Right lung (tissue), 5 donors: ENCODE data around the gene PGS1. TPM values are rescaled to one million over a fixed set of nuclear protein-coding genes. Genes with fewer than 3 reads are reported as not detected.

Source experiments
- DNase-seq, 2 donors: peaks; one replicate each; pipeline ENCODE4 v3.0.0-alpha.2; 2013
- polyA plus RNA-seq, 5 donors: library from polyadenylated mRNA; unstranded; fragments of 120-200 nt; gene quantifications; one replicate each; pipeline versions ENCODE4 v1.2.1 to v1.2.3, GENCODE V29; 2013; ENCODE audit warnings: inconsistent platforms in 1 of 5, low replicate concordance in 1 of 5; ENCODE audit not compliant: insufficient read length in 5 of 5, insufficient read depth in 1 of 5

The PGS1 gene
- polyA plus RNA-seq, 5 donors: 39.4 to 58.8 (median 54.8) TPM

DNA sequence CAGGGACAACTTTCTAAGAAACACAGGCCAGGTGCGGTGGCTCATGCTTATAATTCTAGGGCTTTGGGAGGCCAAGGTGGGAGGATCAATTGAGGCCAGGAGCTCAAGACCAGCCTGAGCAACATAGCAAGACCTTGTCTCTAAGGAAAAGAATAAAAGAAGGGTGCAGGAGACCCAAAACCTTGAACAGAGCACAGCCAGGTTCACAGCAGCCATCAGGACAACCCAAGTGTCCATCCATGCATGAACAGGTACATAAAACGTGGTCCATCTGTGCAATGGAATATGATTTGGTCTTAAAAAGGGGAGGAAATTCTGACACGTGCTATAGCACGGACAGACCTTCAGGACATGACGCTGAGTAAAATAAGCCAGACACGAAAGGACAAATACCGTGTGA lies 91.0 kb downstream of the PGS1 start:
- no peak for DNase-seq

DNA sequence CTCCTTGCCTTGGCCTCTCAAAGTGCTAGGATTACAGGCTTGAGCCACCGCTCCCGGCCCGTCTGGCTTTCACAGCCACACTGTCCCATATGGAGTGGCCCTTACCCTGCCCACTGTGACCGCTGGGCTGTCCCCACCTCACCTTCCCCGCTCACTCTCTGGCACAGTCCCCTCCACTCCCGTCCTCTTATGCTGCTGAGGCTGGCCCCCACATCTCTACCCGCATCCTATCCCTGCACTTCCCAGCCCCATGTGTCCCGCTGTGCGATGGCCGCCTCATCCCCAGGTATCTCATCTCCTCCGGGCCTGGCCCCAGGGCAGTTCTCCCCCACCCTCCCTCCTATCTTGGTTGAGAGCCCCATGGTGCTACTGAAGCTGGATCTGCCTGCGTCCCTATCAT lies 93.2 kb downstream of the PGS1 start:
- no peak for DNase-seq

DNA sequence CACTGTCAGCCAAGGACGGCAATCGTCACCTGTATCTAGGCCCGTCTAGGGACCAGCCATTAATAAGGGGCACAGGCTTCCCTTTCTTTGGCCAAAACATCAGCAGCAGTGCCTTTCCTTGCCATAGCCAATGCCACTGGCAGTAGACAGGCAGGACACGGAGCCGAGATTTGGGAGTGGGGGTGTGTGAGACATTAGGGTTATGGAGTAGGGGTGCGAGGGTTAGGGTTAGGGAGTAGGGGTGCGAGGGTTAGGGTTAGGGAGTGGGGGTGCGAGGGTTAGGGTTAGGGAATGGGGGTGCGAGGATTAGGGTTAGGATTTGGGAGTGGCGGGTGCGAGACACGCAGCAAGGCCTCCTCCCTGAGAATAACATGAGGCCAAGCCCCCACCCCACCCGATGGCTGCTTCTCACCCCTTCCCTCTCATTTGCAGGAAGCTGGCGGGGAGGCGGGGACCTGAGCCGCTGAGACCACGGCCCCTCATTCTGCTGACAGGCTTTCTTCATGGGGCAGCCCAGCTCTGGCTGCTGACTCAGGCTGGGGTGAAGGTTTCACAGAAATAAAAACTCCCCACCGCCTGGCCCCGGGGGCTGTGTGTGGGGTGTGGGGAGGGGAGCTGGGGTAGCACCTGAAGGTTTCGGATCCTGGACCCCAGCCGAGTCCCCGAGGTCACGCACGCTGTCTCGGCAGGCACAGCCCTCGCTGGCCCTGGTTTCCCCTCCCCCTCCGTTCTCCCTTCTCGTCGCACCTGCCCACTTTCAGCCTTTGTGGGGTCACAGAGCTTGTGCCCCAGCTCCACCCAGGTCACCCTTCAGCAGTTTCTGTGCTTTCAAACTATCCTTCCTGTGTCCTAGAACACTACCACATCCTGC lies 93.8 kb downstream of the PGS1 start:
- DNase-seq: no peak

DNA sequence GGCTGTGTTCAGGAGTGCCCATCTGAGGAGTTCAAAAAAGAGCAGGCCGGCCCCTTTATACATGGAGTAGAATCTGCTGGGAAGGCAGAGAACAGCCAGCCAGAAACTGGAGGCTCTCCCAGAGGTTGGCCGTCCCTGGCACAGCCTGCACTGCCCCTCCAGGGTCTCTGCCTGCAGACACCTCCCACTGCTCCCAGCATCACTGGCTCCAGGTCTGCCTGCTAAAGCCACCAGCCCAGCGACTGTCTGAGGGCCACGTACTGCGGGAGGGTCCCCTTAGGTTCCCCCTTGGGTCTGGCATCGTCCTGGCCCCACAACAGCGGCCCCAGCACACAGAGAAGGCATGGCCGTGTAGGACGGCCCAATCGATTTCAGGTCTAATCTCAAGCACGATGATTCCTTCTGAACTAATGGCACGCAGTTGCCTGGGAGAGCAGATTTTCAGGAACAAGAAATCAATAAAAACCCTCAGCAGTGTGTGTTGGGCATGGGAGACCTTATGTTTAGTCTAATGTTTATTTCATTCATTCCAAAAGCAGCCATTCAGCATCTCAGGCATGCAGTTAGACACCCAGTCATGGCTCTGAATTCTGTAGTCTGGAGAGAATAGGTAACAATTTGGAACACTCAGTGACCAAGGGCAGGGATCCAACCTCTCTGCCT lies 95.6 kb downstream of the PGS1 start:
- no peak for DNase-seq

Other genes with a start within 250 kb of the PGS1 start
- 10 to 100 TPM; 23.7 to 47.7 (median 38.6) TPM for gene TMC6, start 249.9 kb upstream of the PGS1 start, polyA plus RNA-seq
- 1 to 10 TPM; 3.8 to 6.9 (median 5.6) TPM for gene TMC8, start 247.9 kb upstream of the PGS1 start, polyA plus RNA-seq
- 1 to 10 TPM in 1 of 5 donors, under 1 TPM in 4; 0.28 to 1.7 (median 0.55) TPM for gene C17orf99, start 232.3 kb upstream of the PGS1 start, polyA plus RNA-seq
- gene SYNGR2, start 210.1 kb upstream of the PGS1 start, polyA plus RNA-seq: 10 to 100 TPM; 39.1 to 67.7 (median 43.5) TPM
- 10 to 100 TPM; 24.5 to 39.7 (median 28.4) TPM for gene TK1, start 191.6 kb upstream of the PGS1 start, polyA plus RNA-seq
- 10 to 100 TPM; 45.4 to 55.4 (median 53.7) TPM for gene AFMID, start 191.3 kb upstream of the PGS1 start, polyA plus RNA-seq
- 10 to 100 TPM; 21.7 to 39.2 (median 28.0) TPM for gene BIRC5, start 164.4 kb upstream of the PGS1 start, polyA plus RNA-seq
- under 1 TPM; 0.08 to 0.21 (median 0.16) TPM for gene TMEM235, start 147.0 kb upstream of the PGS1 start, polyA plus RNA-seq
- 10 to 100 TPM in 4 of 5 donors, 1 to 10 TPM in 1; 7.5 to 49.2 (median 26.1) TPM for gene SOCS3, start 18.6 kb upstream of the PGS1 start, polyA plus RNA-seq
- 1 to 10 TPM; 2.1 to 5.1 (median 4.3) TPM for gene DNAH17, start 198.7 kb downstream of the PGS1 start, polyA plus RNA-seq